ENCODE data around the gene CRKL.
"Not testable (repeated sequence)": the region's sequence is repeated elsewhere in the genome, so short reads cannot be mapped to it uniquely, and the experiment has no call there.

CRKL gene

DNA sequence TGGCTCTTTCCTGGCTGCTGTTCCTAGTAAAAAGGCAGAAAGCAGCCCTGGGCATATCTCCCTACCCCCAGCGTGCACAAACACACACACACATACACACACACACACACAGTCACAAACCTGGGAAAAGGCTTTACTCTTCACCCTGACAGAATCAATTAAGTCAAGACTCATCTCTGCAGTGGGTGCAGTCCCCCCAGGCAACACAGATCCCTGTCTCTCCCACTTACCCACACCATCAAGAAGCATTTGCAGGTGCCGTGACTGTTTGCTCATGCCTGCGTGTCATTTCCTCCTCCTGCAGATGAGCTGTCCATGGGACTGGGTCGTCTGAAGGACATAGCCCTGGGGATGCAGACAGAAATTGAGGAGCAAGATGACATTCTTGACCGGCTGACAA is 29.8 kb upstream of the CRKL start:
- TF ChIP-seq, protein P1, sequence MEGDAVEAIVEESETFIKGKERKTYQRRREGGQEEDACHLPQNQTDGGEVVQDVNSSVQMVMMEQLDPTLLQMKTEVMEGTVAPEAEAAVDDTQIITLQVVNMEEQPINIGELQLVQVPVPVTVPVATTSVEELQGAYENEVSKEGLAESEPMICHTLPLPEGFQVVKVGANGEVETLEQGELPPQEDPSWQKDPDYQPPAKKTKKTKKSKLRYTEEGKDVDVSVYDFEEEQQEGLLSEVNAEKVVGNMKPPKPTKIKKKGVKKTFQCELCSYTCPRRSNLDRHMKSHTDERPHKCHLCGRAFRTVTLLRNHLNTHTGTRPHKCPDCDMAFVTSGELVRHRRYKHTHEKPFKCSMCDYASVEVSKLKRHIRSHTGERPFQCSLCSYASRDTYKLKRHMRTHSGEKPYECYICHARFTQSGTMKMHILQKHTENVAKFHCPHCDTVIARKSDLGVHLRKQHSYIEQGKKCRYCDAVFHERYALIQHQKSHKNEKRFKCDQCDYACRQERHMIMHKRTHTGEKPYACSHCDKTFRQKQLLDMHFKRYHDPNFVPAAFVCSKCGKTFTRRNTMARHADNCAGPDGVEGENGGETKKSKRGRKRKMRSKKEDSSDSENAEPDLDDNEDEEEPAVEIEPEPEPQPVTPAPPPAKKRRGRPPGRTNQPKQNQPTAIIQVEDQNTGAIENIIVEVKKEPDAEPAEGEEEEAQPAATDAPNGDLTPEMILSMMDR (IDR thresholded peaks at IDR 0.05; ENCODE audit: borderline replicate concordance, control extremely low read depth, extremely low read depth, insufficient read depth, missing control alignments), result no peak
- DNase-seq (ENCODE audit: low spot score), result no peak
- in situ Hi-C loops (cut with MboI; ENCODE audit: low sequenced_read_pairs, unreplicated experiment), result no loop called here

DNA sequence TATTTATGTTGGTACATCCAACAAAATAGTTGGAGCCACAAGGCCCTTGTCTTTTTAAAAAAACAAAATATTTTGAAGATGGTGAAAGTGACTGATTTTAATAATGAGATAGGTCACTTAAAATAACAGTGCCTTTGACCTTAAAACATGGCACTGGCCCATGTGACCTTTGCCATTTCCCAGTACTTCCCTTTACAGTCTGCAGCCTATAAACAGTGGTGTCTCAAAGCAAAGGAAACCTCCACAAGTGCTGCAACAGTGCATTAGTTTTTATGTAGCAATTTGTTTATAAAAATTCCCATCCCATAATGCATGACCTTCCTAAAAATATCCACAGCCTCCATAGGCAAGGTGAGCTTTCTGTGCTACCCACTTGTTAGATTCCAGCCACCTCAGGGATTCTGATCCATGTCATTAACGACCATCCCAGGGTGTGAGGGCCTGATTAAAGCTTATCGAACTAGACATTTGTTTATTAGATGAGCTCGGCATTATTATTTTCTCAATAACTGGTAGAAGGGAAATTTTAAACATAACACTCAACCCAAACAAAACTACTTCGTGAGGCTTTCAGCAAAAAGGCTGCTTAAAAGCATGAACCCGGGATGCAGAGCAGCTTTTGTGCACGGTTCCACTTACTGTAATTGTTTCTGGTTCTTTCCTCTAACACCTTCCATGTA is 28.0 kb upstream of the CRKL start:
- TF ChIP-seq, protein P1 (IDR thresholded peaks at IDR 0.05; ENCODE audit: borderline replicate concordance, control extremely low read depth, extremely low read depth, insufficient read depth, missing control alignments), result no peak
- in situ Hi-C loops (cut with MboI; ENCODE audit: low sequenced_read_pairs, unreplicated experiment), result no loop called here
- no peak for DNase-seq (ENCODE audit: low spot score)

DNA sequence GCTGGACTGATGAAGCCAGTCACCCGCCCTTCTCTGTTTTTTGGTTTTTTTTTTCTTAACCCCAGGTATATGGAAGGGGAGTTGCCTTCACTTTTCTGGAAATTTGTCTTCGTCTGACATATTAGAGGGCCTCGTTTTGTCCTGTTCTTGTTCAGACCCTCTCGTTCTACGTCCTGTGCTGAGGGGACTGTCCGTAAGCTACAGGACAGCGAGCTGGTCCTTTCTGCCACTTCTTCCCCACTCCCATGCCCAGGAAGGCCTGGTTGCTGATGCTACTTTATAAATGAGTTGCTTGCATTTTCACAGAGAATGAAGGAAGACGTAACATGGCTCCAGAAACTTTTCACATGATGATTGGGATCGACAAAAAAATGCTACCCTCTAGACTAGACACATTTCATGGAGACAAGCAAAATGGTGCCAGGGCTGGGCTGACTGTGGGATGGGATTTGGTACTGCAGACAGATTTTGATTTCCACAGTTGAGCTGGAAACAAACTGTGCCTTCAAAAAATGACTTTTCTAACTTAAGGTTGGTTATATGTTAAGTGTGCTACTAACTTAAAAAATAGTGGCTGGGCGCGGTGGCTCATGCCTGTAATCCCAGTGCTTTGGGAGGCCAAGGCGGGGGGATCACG is 27.2 kb upstream of the CRKL start:
- no peak for DNase-seq (ENCODE audit: low spot score)
- TF ChIP-seq, protein P1 (IDR thresholded peaks at IDR 0.05; ENCODE audit: borderline replicate concordance, control extremely low read depth, extremely low read depth, insufficient read depth, missing control alignments), result no peak
- in situ Hi-C loops (cut with MboI; ENCODE audit: low sequenced_read_pairs, unreplicated experiment), result no loop called here

DNA sequence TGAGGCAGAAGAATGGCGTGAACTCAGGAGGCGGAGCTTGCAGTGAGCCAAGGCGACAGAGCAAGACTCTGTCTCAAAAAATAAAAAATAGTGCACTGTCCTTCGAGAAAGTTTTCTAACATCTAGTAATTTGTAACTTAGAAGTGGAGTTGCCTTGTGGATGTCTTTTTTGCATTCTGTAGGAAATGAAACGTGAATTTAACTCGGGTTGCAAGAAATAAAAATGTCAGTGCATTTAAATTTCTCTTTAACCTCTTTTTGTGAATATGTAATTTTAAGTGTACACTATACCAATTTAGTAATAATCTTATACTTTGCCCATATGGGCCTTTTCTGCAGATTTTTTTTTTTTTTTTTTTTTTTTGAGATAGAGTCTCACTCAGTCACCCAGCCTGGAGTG is 26.2 kb upstream of the CRKL start:
- in situ Hi-C loops (cut with MboI; ENCODE audit: low sequenced_read_pairs, unreplicated experiment), result no loop called here
- no peak for DNase-seq (ENCODE audit: low spot score)
- TF ChIP-seq, protein P1 (IDR thresholded peaks at IDR 0.05; ENCODE audit: borderline replicate concordance, control extremely low read depth, extremely low read depth, insufficient read depth, missing control alignments), result no peak

DNA sequence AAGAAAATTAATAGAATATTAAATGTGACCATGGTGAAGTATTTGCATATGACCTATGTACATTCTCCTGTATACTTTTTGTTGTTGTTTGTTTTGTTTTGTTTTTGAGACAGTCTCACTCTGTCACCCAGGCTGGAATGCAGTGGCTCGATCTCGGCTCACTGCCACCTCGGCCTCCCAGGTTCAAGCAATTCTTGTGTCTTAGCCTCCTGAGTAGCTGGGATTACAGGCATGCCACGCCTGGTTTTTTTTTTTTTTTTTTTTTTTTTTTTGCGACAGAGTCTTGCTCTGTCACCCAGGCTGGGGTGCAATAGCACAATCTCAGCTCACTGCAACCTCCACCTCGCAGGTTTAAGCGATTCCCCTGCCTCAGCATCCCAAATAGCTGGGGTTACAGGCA is 19.5 kb upstream of the CRKL start:
- in situ Hi-C loops (cut with MboI; ENCODE audit: low sequenced_read_pairs, unreplicated experiment); DNase-seq (ENCODE audit: low spot score): not testable (repeated sequence)

DNA sequence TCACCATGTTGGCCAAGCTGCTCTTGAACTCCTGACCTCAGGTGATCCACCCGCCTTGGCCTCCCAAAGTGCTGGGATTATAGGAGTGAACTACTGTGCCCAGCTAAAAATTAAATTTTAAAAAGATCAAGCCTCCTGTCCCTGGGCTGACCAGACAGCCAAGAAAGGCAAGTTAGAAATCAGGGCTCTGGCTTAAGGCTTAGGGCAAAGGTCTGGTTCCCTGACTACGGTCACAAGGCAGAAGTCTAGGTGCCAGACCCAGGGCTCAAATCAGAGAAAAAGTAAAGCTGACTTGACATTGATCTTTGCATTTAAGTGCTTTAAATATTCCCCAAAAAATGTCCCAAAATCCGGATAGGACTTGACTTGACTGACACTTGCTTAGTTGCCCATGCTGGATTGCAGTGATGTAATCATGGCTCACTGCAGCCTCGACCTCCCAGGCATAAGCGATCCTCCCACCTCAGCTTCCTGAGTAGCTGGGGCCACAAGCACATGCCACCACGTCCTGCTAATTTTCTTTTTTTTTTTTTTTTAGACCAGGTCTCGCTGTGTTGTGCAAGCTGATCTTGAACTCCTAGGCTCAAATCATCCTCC is 17.3 kb upstream of the CRKL start:
- no peak for DNase-seq (ENCODE audit: low spot score)
- TF ChIP-seq, protein P1 (IDR thresholded peaks at IDR 0.05; ENCODE audit: borderline replicate concordance, control extremely low read depth, extremely low read depth, insufficient read depth, missing control alignments), result no peak
- in situ Hi-C loops (cut with MboI; ENCODE audit: low sequenced_read_pairs, unreplicated experiment), result no loop called here

DNA sequence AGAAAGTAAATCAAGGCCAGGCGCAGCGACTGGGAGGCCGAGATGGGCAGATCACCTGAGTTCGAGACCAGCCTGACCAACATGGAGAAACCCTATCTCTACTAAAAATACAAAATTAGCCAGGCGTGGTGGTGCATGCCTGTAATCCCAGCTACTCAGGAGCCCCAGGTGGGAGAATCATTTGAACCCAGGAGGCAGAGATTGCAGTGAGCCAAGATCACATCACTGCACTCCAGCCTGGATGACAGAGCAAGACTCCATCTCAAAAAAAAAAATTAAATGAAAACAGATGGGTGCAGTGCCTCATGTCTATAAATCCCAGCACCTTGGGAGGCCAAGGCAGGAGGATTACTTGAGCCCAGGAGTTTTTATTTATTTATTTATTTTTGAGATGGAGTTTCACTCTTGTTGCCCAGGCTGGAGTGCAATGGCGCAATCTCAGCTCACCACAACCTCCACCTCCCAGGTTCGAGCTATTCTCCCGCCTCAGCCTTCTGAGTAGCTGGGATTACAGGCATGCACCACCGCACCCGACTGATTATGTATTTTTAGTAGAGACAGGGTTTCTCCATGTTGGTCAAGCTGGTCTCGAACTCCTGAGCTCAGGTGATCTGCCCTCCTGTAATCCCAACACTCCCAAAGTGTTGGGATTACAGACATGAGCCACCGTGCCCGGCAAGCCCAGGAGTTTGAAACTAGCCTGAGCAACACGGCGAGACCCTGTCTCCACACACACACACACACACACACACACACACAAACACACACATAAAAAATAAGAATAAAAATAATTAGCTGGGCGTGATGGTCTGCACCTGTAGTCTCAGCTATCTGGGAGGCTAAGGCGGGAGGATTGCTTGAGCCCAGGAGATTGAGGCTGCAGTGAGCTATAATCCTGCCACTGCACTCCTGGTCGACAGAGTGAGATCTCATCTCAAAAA is 15.8 kb upstream of the CRKL start:
- DNase-seq (ENCODE audit: low spot score); in situ Hi-C loops (cut with MboI; ENCODE audit: low sequenced_read_pairs, unreplicated experiment): not testable (repeated sequence)
